Tibial nerve (tissue), 4 donors: Measurements from ENCODE around the gene YAE1. TPM values are rescaled to one million over a fixed set of nuclear protein-coding genes. Genes with fewer than 3 reads are reported as not detected.

Source experiments
- DNase-seq, 2 donors: peaks; one replicate each; pipeline ENCODE4 v3.0.0-alpha.2; 2019; ENCODE audit warnings: low spot score in 2 of 2
- H3K27ac ChIP-seq, 4 donors: fragments of 200-600 bp; sonication (generic) in 3 of 4; one replicate each; pipeline ENCODE4 v1.5.1; 2017 to 2019; ENCODE audit warnings: mild to moderate bottlenecking in 1 of 4
- H3K27me3 ChIP-seq, 2 donors: fragments of 200-600 bp; sonication (generic) in 1 of 2; one replicate each; pipeline versions ENCODE4 v1.5.1 to v1.6.0; 2017 to 2019
- H3K36me3 ChIP-seq, 3 donors: fragments of 200-600 bp; sonication (generic); one replicate each; pipeline ENCODE4 v1.5.1; 2018 to 2019
- H3K4me1 ChIP-seq, 4 donors: fragments of 200-600 bp; sonication (generic) in 3 of 4; one replicate each; pipeline ENCODE4 v1.5.1; 2017 to 2019
- H3K4me3 ChIP-seq, 4 donors: fragments of 200-600 bp; sonication (generic) in 3 of 4; one replicate each; pipeline ENCODE4 v1.5.1; 2017 to 2019; ENCODE audit warnings: mild to moderate bottlenecking in 1 of 4, moderate library complexity in 1 of 4
- H3K9me3 ChIP-seq, 4 donors: fragments of 200-600 bp; sonication (generic) in 3 of 4; one replicate each; pipeline ENCODE4 v1.5.1; 2017 to 2019
- EP300 ChIP-seq, 2 donors: sonication (generic); formaldehyde crosslinking; IDR thresholded peaks; one replicate each; pipeline ENCODE4 v1.6.1; 2017; ENCODE audit warnings: antibody characterized with exemption in 2 of 2, mild to moderate bottlenecking in 1 of 2
- POLR2A ChIP-seq, 2 donors: fragments of 450-650 bp; IDR thresholded peaks; one replicate each; pipeline ENCODE4 v1.6.1; 2017; ENCODE audit warnings: antibody characterized with exemption in 2 of 2, mild to moderate bottlenecking in 2 of 2, moderate library complexity in 2 of 2
- WGBS, 2 donors: methylation state at CpG; one replicate each; pipeline ENCODE4 v1.1.5; 2018; 5-methylcytosine and 5-hydroxymethylcytosine counted together
- total RNA-seq, 4 donors: library from RNA; depleted of rRNA; stranded (reverse); fragments of >200 nt; gene quantifications; one replicate each; pipeline ENCODE4 v1.1.0, GENCODE V29; 2016
- TF ChIP-seq, protein P1 (sequence below), 5 experiments: fragments of 200-600 bp in 3 of 5; fragments of 450-650 bp in 2 of 5; sonication (generic) in 3 of 5; IDR thresholded peaks; one replicate each; pipeline ENCODE4 v1.5.1; 2016 to 2019; ENCODE audit warnings: antibody characterized with exemption in 5 of 5, mild to moderate bottlenecking in 3 of 5, moderate library complexity in 2 of 5

The YAE1 gene
- total RNA-seq, 4 donors from 2014 or later, result 7.1 to 29.3 (median 18.4) TPM

DNA sequence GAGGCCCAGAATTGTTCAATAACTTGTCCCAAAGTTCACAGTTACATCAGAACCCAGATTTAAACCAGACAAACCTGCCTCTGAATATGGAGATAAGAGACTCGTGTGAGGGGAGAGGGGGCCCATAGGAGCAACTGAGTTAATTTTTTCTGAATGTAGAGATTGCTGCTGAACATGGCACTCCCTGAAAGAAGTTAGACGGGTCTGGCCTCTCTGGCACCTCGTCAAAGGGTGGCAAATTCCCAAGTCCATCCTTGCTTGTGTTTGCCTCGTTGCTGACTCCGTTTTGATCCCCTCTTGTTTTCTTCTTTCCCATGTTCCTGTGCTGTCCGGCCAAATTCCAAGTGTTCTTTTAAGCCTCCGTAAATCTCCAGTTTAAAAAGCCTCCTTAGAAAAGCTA is 35.2 kb upstream of the YAE1 start:
- no peaks in the 10 kb centered on the region for H3K36me3 ChIP-seq
- 49 to 63% methylated on average over 7 of the region's 7 CpGs for WGBS, 2 donors

DNA sequence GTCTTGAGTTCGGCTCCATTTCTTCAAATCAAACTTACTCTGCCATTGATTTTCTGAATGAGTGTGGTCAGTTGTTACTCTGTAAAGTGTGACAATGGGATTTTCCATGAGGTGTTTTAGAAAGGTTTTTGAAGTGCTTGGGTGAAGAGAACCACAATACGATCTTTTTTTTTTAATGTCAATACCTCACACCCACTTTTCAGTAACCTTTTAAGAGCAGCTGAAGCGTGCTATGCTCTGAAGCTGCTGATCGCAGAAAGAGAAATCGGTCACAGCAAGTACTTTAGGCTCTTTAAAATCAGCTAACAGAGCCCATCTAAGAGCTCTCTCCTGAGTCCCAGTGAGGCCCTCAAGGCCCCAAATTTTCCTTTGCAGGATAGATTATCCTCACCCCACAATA is 34.4 kb upstream of the YAE1 start:
- H3K9me3 ChIP-seq, result no peaks in the 10 kb centered on the region
- 88 to 91% methylated on average over 5 of the region's 5 CpGs for WGBS, 2 donors
- no peaks in the 10 kb centered on the region for H3K27me3 ChIP-seq
- H3K4me3 ChIP-seq, result no peak overlapping the region
- DNase-seq, result no peak
- no peaks in the 10 kb centered on the region for H3K4me1 ChIP-seq
- TF ChIP-seq EP300 (IDR thresholded peaks at IDR 0.05), result no peak
- H3K27ac ChIP-seq, result no peak overlapping the region
- H3K36me3 ChIP-seq, result no peaks in the 10 kb centered on the region

More for the DNA sequence above, 35.2 kb upstream of the YAE1 start:
- H3K4me3 ChIP-seq, result no peak overlapping the region
- no peaks in the 10 kb centered on the region for H3K9me3 ChIP-seq
- TF ChIP-seq, protein P1, sequence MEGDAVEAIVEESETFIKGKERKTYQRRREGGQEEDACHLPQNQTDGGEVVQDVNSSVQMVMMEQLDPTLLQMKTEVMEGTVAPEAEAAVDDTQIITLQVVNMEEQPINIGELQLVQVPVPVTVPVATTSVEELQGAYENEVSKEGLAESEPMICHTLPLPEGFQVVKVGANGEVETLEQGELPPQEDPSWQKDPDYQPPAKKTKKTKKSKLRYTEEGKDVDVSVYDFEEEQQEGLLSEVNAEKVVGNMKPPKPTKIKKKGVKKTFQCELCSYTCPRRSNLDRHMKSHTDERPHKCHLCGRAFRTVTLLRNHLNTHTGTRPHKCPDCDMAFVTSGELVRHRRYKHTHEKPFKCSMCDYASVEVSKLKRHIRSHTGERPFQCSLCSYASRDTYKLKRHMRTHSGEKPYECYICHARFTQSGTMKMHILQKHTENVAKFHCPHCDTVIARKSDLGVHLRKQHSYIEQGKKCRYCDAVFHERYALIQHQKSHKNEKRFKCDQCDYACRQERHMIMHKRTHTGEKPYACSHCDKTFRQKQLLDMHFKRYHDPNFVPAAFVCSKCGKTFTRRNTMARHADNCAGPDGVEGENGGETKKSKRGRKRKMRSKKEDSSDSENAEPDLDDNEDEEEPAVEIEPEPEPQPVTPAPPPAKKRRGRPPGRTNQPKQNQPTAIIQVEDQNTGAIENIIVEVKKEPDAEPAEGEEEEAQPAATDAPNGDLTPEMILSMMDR (IDR thresholded peaks at IDR 0.05), result no peak
- TF ChIP-seq EP300 (IDR thresholded peaks at IDR 0.05) (no peak), POLR2A (IDR thresholded peaks at IDR 0.05) (no peak)
- H3K4me1 ChIP-seq, result no peaks in the 10 kb centered on the region
- no peaks in the 10 kb centered on the region for H3K27me3 ChIP-seq
- no peak overlapping the region for H3K27ac ChIP-seq
- no peak for DNase-seq

DNA sequence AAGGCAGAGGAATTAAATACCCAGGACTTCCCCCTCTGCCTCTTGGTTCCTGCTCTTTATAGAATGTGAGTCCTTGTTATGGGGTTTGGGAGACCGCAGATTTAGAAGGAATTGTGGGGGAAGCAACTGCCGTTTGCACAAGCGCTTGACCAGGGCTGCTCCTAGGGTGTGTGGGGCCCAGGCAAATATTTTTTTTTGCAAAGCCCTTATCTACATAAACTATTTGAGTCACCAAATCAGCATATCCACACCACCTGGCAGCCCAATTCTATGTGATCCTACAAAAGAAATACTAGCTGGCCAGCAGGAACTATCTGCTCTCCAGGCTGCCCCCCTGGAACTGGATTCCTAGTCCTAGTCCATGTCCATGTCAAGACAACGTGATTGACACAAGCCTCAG is 33.4 kb upstream of the YAE1 start:
- H3K27ac ChIP-seq, result no peak overlapping the region
- no peak for TF ChIP-seq EP300 (IDR thresholded peaks at IDR 0.05)
- TF ChIP-seq, protein P1 (IDR thresholded peaks at IDR 0.05), result no peak
- no peak for TF ChIP-seq POLR2A (IDR thresholded peaks at IDR 0.05)
- H3K9me3 ChIP-seq, result no peaks in the 10 kb centered on the region
- H3K4me3 ChIP-seq, result no peak overlapping the region
- DNase-seq, result no peak
- H3K4me1 ChIP-seq, result no peaks in the 10 kb centered on the region
- H3K27me3 ChIP-seq, result no peaks in the 10 kb centered on the region
- no peaks in the 10 kb centered on the region for H3K36me3 ChIP-seq
- WGBS, 2 donors, result 80 to 90% methylated on average over 4 of the region's 4 CpGs

DNA sequence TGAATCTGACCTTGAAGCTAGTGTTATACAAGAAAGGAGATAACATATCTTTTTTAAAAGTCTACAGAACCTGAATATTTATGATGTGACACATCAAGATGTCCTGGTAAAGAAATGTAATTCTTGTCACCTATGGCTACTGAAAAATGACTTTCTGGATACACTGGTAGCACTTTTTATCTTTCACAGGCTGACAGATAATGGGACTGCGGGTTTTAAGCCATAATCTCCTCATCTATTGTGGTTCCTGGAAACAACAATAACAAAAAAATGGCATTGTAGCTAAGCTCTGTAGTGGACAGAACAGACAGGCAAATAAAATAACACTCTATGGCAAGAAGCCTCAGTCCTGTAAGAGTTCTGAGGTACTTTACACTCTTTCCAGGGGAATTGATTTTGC is 31.6 kb upstream of the YAE1 start:
- H3K4me3 ChIP-seq, result no peak overlapping the region
- TF ChIP-seq, protein P1 (IDR thresholded peaks at IDR 0.05), result no peak
- H3K4me1 ChIP-seq, result no peaks in the 10 kb centered on the region
- peak overlapping the region in 1 of 4 donors; percentile 12 for H3K27ac ChIP-seq
- H3K27me3 ChIP-seq, result no peaks in the 10 kb centered on the region
- no peaks in the 10 kb centered on the region for H3K36me3 ChIP-seq
- 94 to 100% methylated on average over 1 of the region's 1 CpG for WGBS, 2 donors
- DNase-seq, result no peak
- no peaks in the 10 kb centered on the region for H3K9me3 ChIP-seq

DNA sequence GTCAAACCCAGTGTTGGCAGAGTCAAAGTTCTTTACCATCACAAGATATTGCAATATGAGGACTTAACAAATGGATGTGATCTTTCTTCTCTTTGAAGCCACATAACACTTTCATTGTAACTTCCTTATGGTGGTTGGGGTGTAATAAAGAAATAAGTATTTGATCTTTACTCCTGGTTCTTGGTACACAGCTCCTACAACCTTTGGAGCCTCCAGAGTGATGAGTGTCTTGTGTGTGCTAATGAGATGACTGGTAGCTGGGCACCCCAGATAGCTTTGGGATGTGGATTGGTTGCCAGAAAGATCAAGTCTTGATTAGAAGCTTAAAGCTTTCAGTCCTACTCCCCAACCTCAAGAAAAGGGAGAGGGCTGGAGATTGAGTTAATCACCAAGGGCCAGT is 31.1 kb upstream of the YAE1 start:
- H3K4me3 ChIP-seq, result no peak overlapping the region
- H3K27me3 ChIP-seq, result no peaks in the 10 kb centered on the region
- TF ChIP-seq POLR2A (IDR thresholded peaks at IDR 0.05), result no peak
- TF ChIP-seq EP300 (IDR thresholded peaks at IDR 0.05), result no peak
- TF ChIP-seq, protein P1 (IDR thresholded peaks at IDR 0.05), result no peak
- H3K4me1 ChIP-seq, result no peaks in the 10 kb centered on the region
- H3K9me3 ChIP-seq, result no peaks in the 10 kb centered on the region
- no peaks in the 10 kb centered on the region for H3K36me3 ChIP-seq
- no peak for DNase-seq
- no peak overlapping the region for H3K27ac ChIP-seq

DNA sequence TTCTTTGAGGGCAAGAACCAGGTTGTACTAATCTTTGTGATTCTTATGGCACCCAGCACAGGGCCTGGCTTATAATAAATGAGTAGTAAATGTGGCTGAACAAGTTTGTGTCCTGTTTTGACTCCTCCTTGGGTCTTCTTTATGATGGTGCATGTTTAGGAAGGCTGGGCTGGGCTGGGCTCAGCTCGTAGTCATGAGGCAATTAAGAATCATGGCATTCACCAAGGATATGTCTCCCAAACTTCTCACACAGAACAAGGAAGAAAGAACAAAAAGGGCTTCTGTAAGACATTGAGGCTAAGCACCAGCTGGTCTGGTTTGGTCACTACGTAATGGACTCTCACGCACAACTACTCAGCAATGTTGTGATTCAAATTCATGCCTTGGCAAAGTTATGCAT is 30.5 kb upstream of the YAE1 start:
- no peak for TF ChIP-seq EP300 (IDR thresholded peaks at IDR 0.05)
- no peak for TF ChIP-seq POLR2A (IDR thresholded peaks at IDR 0.05)
- TF ChIP-seq, protein P1 (IDR thresholded peaks at IDR 0.05), result no peak
- no peaks in the 10 kb centered on the region for H3K4me1 ChIP-seq
- no peak overlapping the region for H3K27ac ChIP-seq
- H3K27me3 ChIP-seq, result no peaks in the 10 kb centered on the region
- no peaks in the 10 kb centered on the region for H3K9me3 ChIP-seq
- no peak overlapping the region for H3K4me3 ChIP-seq
- H3K36me3 ChIP-seq, result no peaks in the 10 kb centered on the region
- WGBS, 2 donors, result 71 to 73% methylated on average over 3 of the region's 3 CpGs
- DNase-seq, result no peak
